GM23248 (cell line): ENCODE data around the gene RPS17. TPM values are rescaled to one million over a fixed set of nuclear protein-coding genes. Genes with fewer than 3 reads are reported as not detected.
A peak's percentile ranks its signal among the peaks of the same experiment; 100 is the strongest.
"Not testable (repeated sequence)": the region's sequence is repeated elsewhere in the genome, so short reads cannot be mapped to it uniquely, and the experiment has no call there.

Experiments used
- DNase-seq: peaks from one replicate; pipeline ENCODE4 v3.0.0-alpha.2; 2015
- H2AFZ ChIP-seq: fragments of 200-600 bp; sonication (generic); 2 replicates; pipeline ENCODE4 v1.6.1; 2016; ENCODE audit warnings: antibody characterized with exemption
- H3F3A ChIP-seq: fragments of 200-600 bp; sonication (generic); 2 replicates; pipeline ENCODE4 v1.6.1; 2016; ENCODE audit warnings: mild to moderate bottlenecking, antibody characterized with exemption, mixed run types; ENCODE audit not compliant: insufficient read depth
- H3K27ac ChIP-seq: fragments of 200-600 bp; sonication (generic); 2 replicates; pipeline ENCODE4 v1.5.1; 2016; ENCODE audit warnings: mild to moderate bottlenecking
- H3K27me3 ChIP-seq: fragments of 200-600 bp; sonication (generic); replicated peaks from 2 replicates; pipeline ENCODE4 v1.6.1; 2016; ENCODE audit warnings: mild to moderate bottlenecking; ENCODE audit not compliant: insufficient read depth
- H3K36me3 ChIP-seq: fragments of 200-600 bp; sonication (generic); 2 replicates; pipeline ENCODE4 v1.6.1; 2016; ENCODE audit warnings: low read depth, mild to moderate bottlenecking
- H3K4me1 ChIP-seq: fragments of 200-600 bp; sonication (generic); 2 replicates; pipeline ENCODE4 v1.6.1; 2016; ENCODE audit warnings: mild to moderate bottlenecking; ENCODE audit not compliant: insufficient read depth
- H3K4me2 ChIP-seq: fragments of 200-600 bp; sonication (generic); one replicate; pipeline ENCODE4 v1.6.1; 2016; ENCODE audit warnings: mild to moderate bottlenecking; ENCODE audit not compliant: unreplicated experiment
- H3K4me3 ChIP-seq: fragments of 200-600 bp; sonication (generic); 2 replicates; pipeline ENCODE4 v1.5.1; 2016; ENCODE audit warnings: mild to moderate bottlenecking
- H3K79me2 ChIP-seq: fragments of 200-600 bp; sonication (generic); 2 replicates; pipeline ENCODE4 v1.6.1; 2016; ENCODE audit warnings: mild to moderate bottlenecking; ENCODE audit not compliant: insufficient read depth
- H3K9ac ChIP-seq: fragments of 200-600 bp; sonication (generic); 2 replicates; pipeline ENCODE4 v1.6.1; 2016; ENCODE audit warnings: mild to moderate bottlenecking
- H3K9me2 ChIP-seq: fragments of 200-600 bp; sonication (generic); 2 replicates; pipeline ENCODE4 v1.6.1; 2016; ENCODE audit warnings: mixed run types, mild to moderate bottlenecking, moderate library complexity; ENCODE audit not compliant: insufficient read depth
- H3K9me3 ChIP-seq: fragments of 200-600 bp; sonication (generic); one replicate; pipeline ENCODE4 v1.6.1; 2017; ENCODE audit warnings: low read depth
- H4K20me1 ChIP-seq: fragments of 200-600 bp; sonication (generic); 2 replicates; pipeline ENCODE4 v1.6.0; 2016; ENCODE audit not compliant: insufficient read depth
- EZH2 ChIP-seq: fragments of 200-600 bp; sonication (generic); IDR thresholded peaks from 2 replicates; pipeline ENCODE4 v1.6.1; 2018; ENCODE audit warnings: antibody characterized with exemption, mild to moderate bottlenecking; ENCODE audit not compliant: insufficient read depth, poor library complexity, severe bottlenecking
- EZH2phosphoT487 ChIP-seq: fragments of 200-600 bp; sonication (generic); IDR thresholded peaks from 2 replicates; pipeline ENCODE4 v1.6.1; 2018; ENCODE audit warnings: antibody characterized with exemption, moderate library complexity, mild to moderate bottlenecking, low read depth; ENCODE audit not compliant: insufficient read depth
- WGBS, 2 experiments: methylation state at CpG; one replicate each; pipeline ENCODE4 v1.1.6; 2015 to 2017; ENCODE audit warnings: low lambda C conversion rate in 2 of 2, low coverage in 1 of 2; ENCODE audit errors: missing lambda C conversion rate in 2 of 2; 5-methylcytosine and 5-hydroxymethylcytosine counted together
- in situ Hi-C: fragments of 300-500 bp; cut with MboI; formaldehyde crosslinking; loops from 2 replicates; pipeline ENCODE4 v1.15.0; 2020
- polyA plus RNA-seq: library from polyadenylated mRNA; unstranded; fragments of >200 nt; fragmentation: Nextera tagmentation; extraction: Ambion mirVana; gene quantifications from 2 replicates; pipeline ENCODE4 v1.2.1, GENCODE V29; 2016
- total RNA-seq: library from RNA; depleted of rRNA; stranded (reverse); fragments of >200 nt; shearing (Covaris generic); gene quantifications from 2 replicates; pipeline ENCODE4 v1.2.3, GENCODE V29; 2014

Gene RPS17
- total and polyA plus RNA-seq, 2 experiments from 2014 or later = 553 to 1,721 TPM

GRCh38 chr15:82530606-82531379 is 9.5 kb downstream of the RPS17 start:
- 0 out of 2 replicates have a peak, but pooled peaks cover 1% of the 10 kb centered on the region for H4K20me1 ChIP-seq
- H3K9me3 ChIP-seq = no peaks in the 10 kb centered on the region
- in situ Hi-C loops = loop anchor here (25.0 kb wide), 1 partner anchor 482 kb away; the partner anchor contains the start of gene C15orf40
- H2AFZ ChIP-seq = peak overlapping the region; percentile 64
- H3K4me2 ChIP-seq = peak overlapping the region; percentile 37
- no peaks in the 10 kb centered on the region; the same call in 1 of the 2 replicates for H3K36me3 ChIP-seq
- H3K4me3 ChIP-seq = no peak overlapping the region
- H3K27ac ChIP-seq = no peak overlapping the region
- TF ChIP-seq EZH2phosphoT487 (no peak), EZH2 (no peak)
- no peaks in the 10 kb centered on the region for H3K27me3 ChIP-seq
- H3F3A ChIP-seq = peaks cover 25% of the 10 kb centered on the region; the same call in 1 of the 2 replicates
- H3K9ac ChIP-seq = no peak overlapping the region
- WGBS, 2 experiments = 21 to 22% methylated on average over 8 to 10 of the region's 10 CpGs
- H3K9me2 ChIP-seq = no peaks in the 10 kb centered on the region
- DNase-seq = peak; percentile 64
- no peaks in the 10 kb centered on the region for H3K79me2 ChIP-seq
- H3K4me1 ChIP-seq = no peaks in the 10 kb centered on the region

GRCh38 chr15:82530006-82530405 is 10.3 kb downstream of the RPS17 start:
- H2AFZ ChIP-seq = no peak overlapping the region
- H3K9me2 ChIP-seq = no peaks in the 10 kb centered on the region
- H3K27ac ChIP-seq = no peak overlapping the region
- H3K4me1 ChIP-seq = no peaks in the 10 kb centered on the region
- no peak for TF ChIP-seq EZH2phosphoT487
- TF ChIP-seq EZH2 = no peak
- H3K9me3 ChIP-seq = no peaks in the 10 kb centered on the region
- 68 to 78% methylated on average over 3 of the region's 3 CpGs for WGBS, 2 experiments
- H3K9ac ChIP-seq = no peak overlapping the region
- no peak for DNase-seq
- no peaks in the 10 kb centered on the region for H4K20me1 ChIP-seq
- in situ Hi-C loops = loop anchor here (25.0 kb wide), 1 partner anchor 482 kb away; the partner anchor contains the start of gene C15orf40
- 0 out of 2 replicates have a peak, but pooled peaks cover 18% of the 10 kb centered on the region for H3F3A ChIP-seq
- H3K4me3 ChIP-seq = no peak overlapping the region
- no peak overlapping the region for H3K4me2 ChIP-seq
- H3K27me3 ChIP-seq = no peaks in the 10 kb centered on the region
- H3K36me3 ChIP-seq = no peaks in the 10 kb centered on the region
- no peaks in the 10 kb centered on the region for H3K79me2 ChIP-seq

- H3K36me3 ChIP-seq, H3K9me2 ChIP-seq, H3K79me2 ChIP-seq, H3K4me2 ChIP-seq, H4K20me1 ChIP-seq, H3K4me1 ChIP-seq, in situ Hi-C loops, H3K27me3 ChIP-seq, H3K9ac ChIP-seq, H3K27ac ChIP-seq, H2AFZ ChIP-seq, H3K9me3 ChIP-seq, H3F3A ChIP-seq, DNase-seq, H3K4me3 ChIP-seq: not testable (repeated sequence)
- no CpG with 5 or more reads among the region's 48 CpGs for WGBS, 2 experiments
These were observed 26.7 kb downstream of the RPS17 start for GRCh38 chr15:82513587-82513986.

- H3K9ac ChIP-seq, H3K9me2 ChIP-seq, H3K27ac ChIP-seq, H4K20me1 ChIP-seq, H3K4me3 ChIP-seq, DNase-seq, H3K27me3 ChIP-seq, H3K79me2 ChIP-seq, H2AFZ ChIP-seq, H3K9me3 ChIP-seq, H3K4me2 ChIP-seq, H3K36me3 ChIP-seq, H3K4me1 ChIP-seq, in situ Hi-C loops, H3F3A ChIP-seq: not testable (repeated sequence)
- 95 to 99% methylated on average over 4 of the region's 4 CpGs for WGBS, 2 experiments
These were observed 32.6 kb downstream of the RPS17 start for GRCh38 chr15:82507693-82508092.

GRCh38 chr15:82507087-82507486 is 33.2 kb downstream of the RPS17 start:
- H3K36me3 ChIP-seq, H3K4me1 ChIP-seq, H4K20me1 ChIP-seq, H3K4me2 ChIP-seq, H3K9me2 ChIP-seq, H2AFZ ChIP-seq, H3K9ac ChIP-seq, H3K79me2 ChIP-seq, H3F3A ChIP-seq, H3K27ac ChIP-seq, DNase-seq, H3K4me3 ChIP-seq, H3K9me3 ChIP-seq, in situ Hi-C loops, H3K27me3 ChIP-seq: not testable (repeated sequence)
- WGBS, 2 experiments = 50 to 61% methylated on average over 1 of the region's 1 CpG

GRCh38 chr15:82505842-82506241 is 34.4 kb downstream of the RPS17 start:
- DNase-seq, H3K9me2 ChIP-seq, H3K9ac ChIP-seq, H3K27ac ChIP-seq, H3K9me3 ChIP-seq, in situ Hi-C loops, H3K4me3 ChIP-seq, H3K4me1 ChIP-seq, H3K79me2 ChIP-seq, H3K4me2 ChIP-seq, H4K20me1 ChIP-seq, H2AFZ ChIP-seq, H3K36me3 ChIP-seq, H3K27me3 ChIP-seq, H3F3A ChIP-seq: not testable (repeated sequence)
- WGBS, 2 experiments = no CpG with 5 or more reads among the region's 3 CpGs

GRCh38 chr15:82504074-82504473 is 36.2 kb downstream of the RPS17 start:
- H3K9me2 ChIP-seq, H3F3A ChIP-seq, H3K27me3 ChIP-seq, H3K27ac ChIP-seq, H3K9me3 ChIP-seq, H3K79me2 ChIP-seq, H3K4me3 ChIP-seq, H3K36me3 ChIP-seq, H3K4me2 ChIP-seq, DNase-seq, H3K9ac ChIP-seq, H4K20me1 ChIP-seq, H3K4me1 ChIP-seq, in situ Hi-C loops, H2AFZ ChIP-seq: not testable (repeated sequence)
- WGBS, 2 experiments = 94 to 100% methylated on average over 1 of the region's 3 CpGs
